ENCODE data around the gene KCNT2.

GRCh38 chr1:196567238-196567637 lies 41.0 kb downstream of the KCNT2 start:
- TF ChIP-seq EP300 (IDR thresholded peaks at IDR 0.05; ENCODE audit: borderline replicate concordance in 1 of 2, low read depth in 1 of 2, low read length in 1 of 2) (no peak), CTCF (IDR thresholded peaks at IDR 0.05) (no peak), MXI1 (IDR thresholded peaks at IDR 0.05; ENCODE audit: low read depth, low read length) (no peak), REST (IDR thresholded peaks at IDR 0.05; ENCODE audit: low read depth, low read length) (no peak), POLR2AphosphoS5 (IDR thresholded peaks at IDR 0.05; ENCODE audit: low read depth, low read length) (no peak), EZH2phosphoT487 (IDR thresholded peaks at IDR 0.05; ENCODE audit: borderline replicate concordance, low read depth) (no peak), RCOR1 (IDR thresholded peaks at IDR 0.05; ENCODE audit: low read length) (no peak)
